GM12892 (cell line): ENCODE results near the gene WDR35.

Source experiments
- POLR2A ChIP-seq: IDR thresholded peaks from 2 replicates; pipeline ENCODE4 v1.6.1; 2011; ENCODE audit warnings: low read depth, low read length, control low read depth
- POLR2AphosphoS5 ChIP-seq: IDR thresholded peaks from 2 replicates; pipeline ENCODE4 v1.6.1; 2011; ENCODE audit warnings: low read depth, low read length, control low read depth

- TF ChIP-seq POLR2A, result no peak
- TF ChIP-seq POLR2AphosphoS5, result no peak
Observed at GRCh38 chr2:19911808-19912509, 77.9 kb downstream of the WDR35 start.
